Fibroblast of skin of left quadriceps (primary cell): Measurements from ENCODE around the gene DGKZ.

ENCODE experiments used
- DNase-seq, 2 experiments: peaks; one replicate each; pipeline ENCODE4 v3.0.0-alpha.2; 2013; ENCODE audit warnings: low read depth in 2 of 2

DGKZ gene

GRCh38 chr11:46393759-46394158, 46.5 kb downstream of the DGKZ start:
- DNase-seq = no peak

GRCh38 chr11:46397526-46397925, 50.3 kb downstream of the DGKZ start:
- DNase-seq = no peak

- DNase-seq = no peak
These were observed 56.0 kb downstream of the DGKZ start for GRCh38 chr11:46402957-46403902.

GRCh38 chr11:46404476-46405017, 57.3 kb downstream of the DGKZ start:
- DNase-seq = no peak

GRCh38 chr11:46407635-46408034, 60.4 kb downstream of the DGKZ start:
- DNase-seq = no peak

GRCh38 chr11:46408407-46408986, 61.2 kb downstream of the DGKZ start:
- no peak for DNase-seq

GRCh38 chr11:46410021-46410420, 62.8 kb downstream of the DGKZ start:
- DNase-seq = no peak

- no peak for DNase-seq
These were observed 66.7 kb downstream of the DGKZ start for GRCh38 chr11:46413760-46414465.

GRCh38 chr11:46414466-46414796, 67.2 kb downstream of the DGKZ start:
- DNase-seq = no peak

GRCh38 chr11:46414879-46415278, 67.6 kb downstream of the DGKZ start:
- no peak for DNase-seq

GRCh38 chr11:46417711-46418110, 70.4 kb downstream of the DGKZ start:
- DNase-seq = no peak

GRCh38 chr11:46418751-46419150, 71.5 kb downstream of the DGKZ start:
- no peak for DNase-seq

- no peak for DNase-seq
These were observed 73.2 kb downstream of the DGKZ start for GRCh38 chr11:46420513-46420912.

- DNase-seq = no peak
These were observed 74.1 kb downstream of the DGKZ start for GRCh38 chr11:46421257-46421880.

GRCh38 chr11:46422588-46422987, 75.3 kb downstream of the DGKZ start:
- no peak for DNase-seq

- no peak for DNase-seq
These were observed 79.1 kb downstream of the DGKZ start for GRCh38 chr11:46426233-46426991.

- no peak for DNase-seq
These were observed 80.1 kb downstream of the DGKZ start for GRCh38 chr11:46427364-46427763.

GRCh38 chr11:46429717-46430116, 82.5 kb downstream of the DGKZ start:
- no peak for DNase-seq
